ENCODE measurements around the gene MYBPC3.

The MYBPC3 gene

DNA sequence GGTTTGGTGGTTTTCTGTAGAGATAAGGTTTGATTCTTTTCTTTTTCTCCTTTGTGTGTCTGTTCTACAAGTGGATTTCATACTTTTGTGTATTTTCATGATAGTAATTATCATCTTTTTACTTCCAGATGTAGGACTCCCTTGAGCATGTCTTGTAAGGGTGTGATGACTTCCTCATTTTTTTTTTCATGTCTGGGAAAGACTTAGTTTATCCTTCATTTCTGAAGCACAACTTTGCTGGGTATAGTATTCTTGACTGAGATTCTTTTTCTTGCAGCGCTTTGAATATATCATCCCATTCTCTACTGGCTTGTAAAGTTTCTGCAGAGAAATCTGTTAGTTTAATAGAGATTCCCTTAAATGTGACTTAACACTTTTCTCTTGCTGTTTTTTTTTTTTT is 49.6 kb downstream of the MYBPC3 start:
- no peak for DNase-seq (ENCODE audit: low read depth)
- TF ChIP-seq, protein P1, sequence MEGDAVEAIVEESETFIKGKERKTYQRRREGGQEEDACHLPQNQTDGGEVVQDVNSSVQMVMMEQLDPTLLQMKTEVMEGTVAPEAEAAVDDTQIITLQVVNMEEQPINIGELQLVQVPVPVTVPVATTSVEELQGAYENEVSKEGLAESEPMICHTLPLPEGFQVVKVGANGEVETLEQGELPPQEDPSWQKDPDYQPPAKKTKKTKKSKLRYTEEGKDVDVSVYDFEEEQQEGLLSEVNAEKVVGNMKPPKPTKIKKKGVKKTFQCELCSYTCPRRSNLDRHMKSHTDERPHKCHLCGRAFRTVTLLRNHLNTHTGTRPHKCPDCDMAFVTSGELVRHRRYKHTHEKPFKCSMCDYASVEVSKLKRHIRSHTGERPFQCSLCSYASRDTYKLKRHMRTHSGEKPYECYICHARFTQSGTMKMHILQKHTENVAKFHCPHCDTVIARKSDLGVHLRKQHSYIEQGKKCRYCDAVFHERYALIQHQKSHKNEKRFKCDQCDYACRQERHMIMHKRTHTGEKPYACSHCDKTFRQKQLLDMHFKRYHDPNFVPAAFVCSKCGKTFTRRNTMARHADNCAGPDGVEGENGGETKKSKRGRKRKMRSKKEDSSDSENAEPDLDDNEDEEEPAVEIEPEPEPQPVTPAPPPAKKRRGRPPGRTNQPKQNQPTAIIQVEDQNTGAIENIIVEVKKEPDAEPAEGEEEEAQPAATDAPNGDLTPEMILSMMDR (IDR thresholded peaks at IDR 0.05; ENCODE audit: control insufficient read depth, extremely low read depth, insufficient read depth) = no peak
- H3K4me3 ChIP-seq (ENCODE audit: low read depth, low read length) = no peak overlapping the region

DNA sequence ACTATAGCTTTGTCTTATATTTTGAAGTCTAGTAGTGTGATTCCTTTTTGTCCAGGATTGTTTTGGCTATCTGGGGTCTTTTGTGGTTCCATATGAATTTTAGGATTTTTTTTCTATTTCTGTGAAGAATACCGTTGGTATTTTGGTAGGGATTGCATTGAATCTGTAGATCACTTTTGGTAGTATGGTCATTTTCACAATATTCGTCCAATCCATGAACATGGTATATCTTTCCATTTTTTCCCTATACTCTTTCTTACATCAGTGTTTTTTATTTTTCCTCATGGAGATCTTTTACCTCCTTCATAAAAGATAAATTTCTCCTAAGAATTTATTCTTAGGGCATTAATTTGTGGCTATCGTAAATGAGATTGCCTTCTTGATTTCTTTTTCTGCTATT is 53.4 kb downstream of the MYBPC3 start:
- DNase-seq (ENCODE audit: low read depth) = no peak
- TF ChIP-seq, protein P1 (IDR thresholded peaks at IDR 0.05; ENCODE audit: control insufficient read depth, extremely low read depth, insufficient read depth) = no peak
- H3K4me3 ChIP-seq (ENCODE audit: low read depth, low read length) = no peak overlapping the region

DNA sequence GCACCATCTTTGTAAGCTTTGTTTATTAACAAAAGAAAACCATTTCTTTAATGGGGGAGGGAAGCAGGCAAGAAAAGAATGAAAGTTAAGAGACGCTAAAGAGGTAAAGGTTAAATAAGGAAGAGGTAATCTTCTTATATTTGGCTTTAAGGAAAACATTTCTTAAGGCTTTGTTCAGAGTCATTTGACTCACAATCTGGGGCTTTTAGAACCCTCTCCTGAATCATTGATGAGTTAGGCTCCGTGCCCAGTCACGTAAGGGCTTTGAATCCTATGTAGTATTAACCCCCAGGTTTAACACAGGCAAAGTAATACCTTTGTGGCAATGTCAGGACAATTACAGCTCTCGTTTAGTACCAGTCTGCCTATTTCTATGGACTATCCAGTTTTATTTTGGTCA is 56.5 kb downstream of the MYBPC3 start:
- TF ChIP-seq, protein P1 (IDR thresholded peaks at IDR 0.05; ENCODE audit: control insufficient read depth, extremely low read depth, insufficient read depth) = no peak
- no peak overlapping the region for H3K4me3 ChIP-seq (ENCODE audit: low read depth, low read length)
- no peak for DNase-seq (ENCODE audit: low read depth)

DNA sequence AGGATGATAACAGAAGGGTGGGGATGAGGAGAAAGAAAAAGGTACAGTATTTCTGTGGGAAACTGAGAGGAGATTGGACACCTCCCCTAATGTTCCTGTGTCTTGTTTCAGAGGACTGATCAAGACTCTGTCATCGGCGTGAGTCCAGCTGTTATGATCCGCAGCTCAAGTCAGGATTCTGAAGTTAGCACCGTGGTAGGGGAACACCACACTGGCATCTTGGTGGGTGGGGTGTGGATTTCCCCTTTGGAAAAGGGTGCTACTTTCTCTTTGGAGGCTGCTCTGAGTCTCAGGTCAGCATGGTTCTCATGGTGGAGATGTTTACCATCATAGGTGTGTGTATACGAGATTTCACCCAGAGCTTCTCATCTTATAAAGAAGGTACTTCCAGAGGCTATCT is 57.1 kb downstream of the MYBPC3 start:
- no peak for DNase-seq (ENCODE audit: low read depth)
- TF ChIP-seq, protein P1 (IDR thresholded peaks at IDR 0.05; ENCODE audit: control insufficient read depth, extremely low read depth, insufficient read depth) = no peak
- H3K4me3 ChIP-seq (ENCODE audit: low read depth, low read length) = no peak overlapping the region

DNA sequence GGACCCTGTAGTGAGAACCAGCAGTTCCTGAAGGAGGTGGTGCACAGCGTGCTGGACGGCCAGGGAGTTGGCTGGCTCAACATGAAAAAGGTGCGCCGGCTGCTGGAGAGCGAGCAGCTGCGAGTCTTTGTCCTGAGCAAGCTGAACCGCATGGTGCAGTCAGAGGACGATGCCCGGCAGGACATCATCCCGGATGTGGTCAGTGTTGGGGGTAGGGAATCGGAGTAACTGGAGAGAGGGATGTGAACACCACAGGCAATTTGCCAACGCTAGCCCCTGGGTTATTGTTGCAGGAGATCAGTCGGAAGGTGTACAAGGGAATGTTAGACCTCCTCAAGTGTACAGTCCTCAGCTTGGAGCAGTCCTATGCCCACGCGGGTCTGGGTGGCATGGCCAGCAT is 62.6 kb downstream of the MYBPC3 start:
- no peak for DNase-seq (ENCODE audit: low read depth)
- no peak overlapping the region for H3K4me3 ChIP-seq (ENCODE audit: low read depth, low read length)
- TF ChIP-seq, protein P1 (IDR thresholded peaks at IDR 0.05; ENCODE audit: control insufficient read depth, extremely low read depth, insufficient read depth) = no peak

DNA sequence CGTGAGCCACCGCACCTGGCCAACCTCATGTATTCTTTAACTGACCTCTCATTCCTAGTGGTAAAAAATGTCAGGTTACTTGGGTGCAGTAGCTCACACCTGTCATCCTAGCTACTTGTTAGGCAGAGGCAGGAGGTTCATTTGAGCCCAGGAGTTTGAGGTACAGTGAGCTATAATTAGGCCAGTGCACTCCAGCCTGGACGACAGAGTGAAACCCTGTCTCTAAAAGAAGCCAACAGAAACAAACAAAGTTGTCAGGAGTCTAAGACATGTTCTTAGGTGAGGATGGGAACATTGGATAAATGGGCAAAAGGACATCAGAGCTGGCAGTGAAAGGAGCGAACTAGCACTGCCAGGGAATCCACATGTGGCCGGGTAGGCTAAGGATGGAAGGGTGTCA is 64.4 kb downstream of the MYBPC3 start:
- DNase-seq (ENCODE audit: low read depth) = no peak
- TF ChIP-seq, protein P1 (IDR thresholded peaks at IDR 0.05; ENCODE audit: control insufficient read depth, extremely low read depth, insufficient read depth) = no peak

DNA sequence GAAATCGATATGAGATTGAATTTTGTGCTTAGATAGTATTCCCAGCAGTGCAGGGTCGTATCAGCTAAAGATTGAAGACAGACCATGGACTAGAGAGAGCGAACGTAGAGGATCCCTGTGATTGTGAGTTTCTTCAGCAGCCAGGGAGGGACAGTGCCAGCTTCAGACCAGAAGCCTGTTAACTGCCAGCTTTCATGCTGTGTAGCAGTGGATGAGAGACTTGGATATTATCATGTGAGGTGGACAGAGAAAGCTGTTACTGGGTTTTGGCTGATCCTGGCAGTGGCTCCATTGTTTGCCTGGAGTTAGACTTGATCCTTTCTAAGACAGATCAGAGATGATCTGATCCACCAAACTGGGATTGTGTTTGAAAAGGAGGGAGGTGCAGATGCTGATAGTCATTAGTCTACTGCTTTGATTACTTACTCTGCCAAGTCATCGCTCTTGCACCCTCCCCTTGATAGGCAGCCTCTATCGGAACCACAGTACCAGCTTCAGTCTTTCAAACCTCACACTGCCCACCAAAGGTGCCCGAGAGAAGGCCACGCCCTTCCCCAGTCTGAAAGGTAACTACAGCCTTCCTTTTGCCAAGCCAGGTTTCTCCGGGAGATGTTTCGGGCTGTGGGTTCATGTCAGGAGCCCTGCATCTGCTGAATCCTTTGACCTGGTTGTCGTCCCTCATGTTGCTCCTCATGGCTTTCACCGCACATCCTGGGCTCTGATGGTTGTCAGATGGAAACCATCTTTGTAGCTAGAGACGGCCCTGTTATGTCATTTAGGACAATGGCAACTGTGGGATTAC is 66.3 kb downstream of the MYBPC3 start:
- H3K4me3 ChIP-seq (ENCODE audit: low read depth, low read length) = no peak overlapping the region
- TF ChIP-seq, protein P1 (IDR thresholded peaks at IDR 0.05; ENCODE audit: control insufficient read depth, extremely low read depth, insufficient read depth) = no peak
- no peak for DNase-seq (ENCODE audit: low read depth)

More for the DNA sequence above, 64.4 kb downstream of the MYBPC3 start:
- H3K4me3 ChIP-seq (ENCODE audit: low read depth, low read length) = no peak overlapping the region

Measured in LNCaP clone FGC (cell line).